ENCODE results near the gene TBC1D21. TPM values are rescaled to one million over a fixed set of nuclear protein-coding genes. Genes with fewer than 3 reads are reported as not detected.
A peak's percentile ranks its signal among the peaks of the same experiment; 100 is the strongest.

Gene TBC1D21
- polyA plus RNA-seq, 6 donors from 2014 or later: not detected

- no peaks in the 10 kb centered on the region for H3K36me3 Mint-ChIP-seq
- H3K4me3 Mint-ChIP-seq: peak within 1 kb of the TSS; percentile 25 to 86 (median 74)
- peaks cover 18 to 32% (median 21%) of the 10 kb centered on the region in 3 donors for H3K4me1 Mint-ChIP-seq
- no peaks in the 10 kb centered on the region for H3K9me3 Mint-ChIP-seq
- H3K27ac Mint-ChIP-seq: peak within 1 kb of the TSS in 3 of 6 donors; percentile 26 to 82 (median 29)
- no peak for ATAC-seq (ENCODE audit: low read depth in 2 of 2)
- DNase-seq: no peak
- H3K27me3 Mint-ChIP-seq: peaks cover 18 to 58% (median 46%) of the 10 kb centered on the region in 3 donors
Observed at GRCh38 chr15:73926219-73927002, 53.0 kb downstream of the TBC1D21 start, which contains the start of gene LOXL1. LOXL1 (plus strand) TSS chr15:73926462; CDS start chr15:73926784, 322 bp downstream.

GRCh38 chr15:73927003-73927475 lies 53.7 kb downstream of the TBC1D21 start:
- Mint-ChIP-seq H3K4me1 (peaks cover 21 to 36% (median 21%) of the 10 kb centered on the region in 3 donors), H3K27ac (peak overlapping the region in 1 of 6 donors; percentile 29), H3K36me3 (no peaks in the 10 kb centered on the region), H3K9me3 (no peaks in the 10 kb centered on the region), H3K27me3 (peaks cover 17 to 63% (median 46%) of the 10 kb centered on the region in 3 donors), H3K4me3 (peak overlapping the region in 6 of 8 donors; percentile 24 to 81 (median 56))
- DNase-seq: peak; percentile 9
- ATAC-seq (ENCODE audit: low read depth in 2 of 2): peak; percentile 30 to 36

DNA sequence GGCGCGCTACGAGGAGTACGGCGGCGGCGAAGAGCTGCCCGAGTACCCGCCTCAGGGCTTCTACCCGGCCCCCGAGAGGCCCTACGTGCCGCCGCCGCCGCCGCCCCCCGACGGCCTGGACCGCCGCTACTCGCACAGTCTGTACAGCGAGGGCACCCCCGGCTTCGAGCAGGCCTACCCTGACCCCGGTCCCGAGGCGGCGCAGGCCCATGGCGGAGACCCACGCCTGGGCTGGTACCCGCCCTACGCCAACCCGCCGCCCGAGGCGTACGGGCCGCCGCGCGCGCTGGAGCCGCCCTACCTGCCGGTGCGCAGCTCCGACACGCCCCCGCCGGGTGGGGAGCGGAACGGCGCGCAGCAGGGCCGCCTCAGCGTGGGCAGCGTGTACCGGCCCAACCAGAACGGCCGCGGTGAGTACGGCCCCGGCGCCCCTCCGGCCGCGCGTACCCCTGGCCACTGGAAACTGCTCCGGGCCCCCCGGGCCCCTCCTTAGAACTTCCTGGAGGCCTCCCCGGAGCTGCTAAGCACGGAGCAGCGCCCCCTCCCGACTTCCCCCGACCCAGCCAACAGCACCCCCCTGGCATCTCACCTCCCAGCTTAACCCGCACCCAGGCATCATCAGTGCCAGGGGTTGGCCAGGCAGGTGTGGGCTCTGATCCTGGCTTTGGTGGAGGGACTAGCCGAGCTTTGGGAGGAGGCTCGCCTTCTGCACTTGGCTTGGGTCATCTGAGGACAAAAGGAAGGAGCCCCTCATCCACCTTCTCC lies 54.3 kb downstream of the TBC1D21 start:
- no peaks in the 10 kb centered on the region for H3K36me3 Mint-ChIP-seq
- peak overlapping the region in 2 of 6 donors; percentile 76 to 86 for H3K27ac Mint-ChIP-seq
- peak overlapping the region; percentile 39 to 87 (median 82) for H3K4me3 Mint-ChIP-seq
- ATAC-seq (ENCODE audit: low read depth in 2 of 2): peak; percentile 86 to 89
- H3K4me1 Mint-ChIP-seq: peaks cover 21 to 36% (median 21%) of the 10 kb centered on the region in 3 donors
- DNase-seq: peak; percentile 62
- H3K9me3 Mint-ChIP-seq: no peaks in the 10 kb centered on the region
- peaks cover 17 to 63% (median 47%) of the 10 kb centered on the region in 3 donors for H3K27me3 Mint-ChIP-seq

- Mint-ChIP-seq H3K4me1 (peaks cover 21 to 34% (median 21%) of the 10 kb centered on the region in 3 donors), H3K36me3 (no peaks in the 10 kb centered on the region), H3K9me3 (no peaks in the 10 kb centered on the region), H3K4me3 (peak overlapping the region; percentile 39 to 87 (median 82)), H3K27me3 (peaks cover 17 to 58% (median 45%) of the 10 kb centered on the region in 3 donors), H3K27ac (peak overlapping the region in 2 of 6 donors; percentile 16 to 86)
- DNase-seq: no peak
- no peak for ATAC-seq (ENCODE audit: low read depth in 2 of 2)
Observed at GRCh38 chr15:73928241-73928579, 54.8 kb downstream of the TBC1D21 start.

- peaks cover 17 to 56% (median 48%) of the 10 kb centered on the region in 3 donors for H3K27me3 Mint-ChIP-seq
- ATAC-seq (ENCODE audit: low read depth in 2 of 2) (no peak), DNase-seq (no peak)
- H3K9me3 Mint-ChIP-seq: no peaks in the 10 kb centered on the region
- peak overlapping the region in 4 of 8 donors; percentile 38 to 77 (median 53) for H3K4me3 Mint-ChIP-seq
- peak overlapping the region in 2 of 6 donors; percentile 27 to 65 for H3K27ac Mint-ChIP-seq
- H3K36me3 Mint-ChIP-seq: no peaks in the 10 kb centered on the region
- peaks cover 16 to 25% (median 18%) of the 10 kb centered on the region in 3 donors for H3K4me1 Mint-ChIP-seq
Observed at GRCh38 chr15:73928971-73929627, 55.7 kb downstream of the TBC1D21 start.

DNA sequence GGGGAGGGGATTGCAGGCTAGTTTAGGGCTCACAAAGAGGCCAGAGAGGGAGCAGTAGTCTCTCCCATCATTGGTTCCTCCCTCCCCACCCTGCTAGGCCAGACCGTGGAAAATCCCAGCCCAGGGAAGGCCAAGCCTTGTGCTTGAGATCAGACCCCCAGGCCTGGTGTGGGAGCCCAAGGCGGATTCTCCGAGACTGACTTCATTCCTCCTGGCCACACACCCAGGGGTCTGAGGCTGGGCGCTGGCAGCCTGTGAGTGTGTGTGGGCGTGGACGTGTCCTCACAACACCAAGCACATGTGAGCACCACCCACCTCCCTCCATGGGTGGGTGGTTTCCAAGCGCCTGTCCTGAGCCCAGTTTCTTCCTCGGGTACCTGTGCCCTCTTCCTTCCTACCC lies 57.0 kb downstream of the TBC1D21 start:
- DNase-seq (no peak), ATAC-seq (ENCODE audit: low read depth in 2 of 2) (no peak)
- Mint-ChIP-seq H3K27ac (no peak overlapping the region), H3K9me3 (no peaks in the 10 kb centered on the region), H3K4me1 (peaks cover 11 to 18% (median 15%) of the 10 kb centered on the region in 3 donors), H3K27me3 (peaks cover 17 to 61% (median 58%) of the 10 kb centered on the region in 3 donors), H3K36me3 (no peaks in the 10 kb centered on the region), H3K4me3 (no peak overlapping the region)

DNA sequence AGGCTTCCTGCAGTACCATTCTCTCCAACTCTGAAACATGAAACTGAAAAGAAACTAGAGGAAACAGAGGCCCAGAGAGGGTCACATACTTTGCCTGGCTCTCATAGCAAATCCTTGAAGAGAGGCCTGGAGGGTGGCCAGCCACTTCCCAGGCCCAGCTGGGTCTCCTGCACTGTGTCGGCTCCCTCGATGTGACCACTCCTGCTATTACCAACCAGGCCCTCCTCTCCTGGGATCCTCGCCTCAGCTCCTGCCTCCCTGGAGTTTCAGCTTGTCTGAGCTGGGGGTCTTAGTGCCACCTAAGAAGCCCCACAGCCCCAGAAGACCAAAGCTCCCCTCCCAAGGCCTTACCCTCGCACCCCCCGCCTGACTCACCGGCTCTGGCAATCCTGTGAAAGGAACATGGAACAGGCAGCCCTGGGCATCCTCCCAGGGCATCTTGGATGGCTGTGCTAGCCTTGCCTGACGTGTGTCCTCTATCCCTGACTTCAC lies 57.5 kb downstream of the TBC1D21 start:
- H3K4me3 Mint-ChIP-seq: peak overlapping the region in 2 of 8 donors; percentile 41 to 77
- peaks cover 17 to 60% (median 58%) of the 10 kb centered on the region in 3 donors for H3K27me3 Mint-ChIP-seq
- ATAC-seq (ENCODE audit: low read depth in 2 of 2): no peak
- H3K9me3 Mint-ChIP-seq: no peaks in the 10 kb centered on the region
- H3K36me3 Mint-ChIP-seq: no peaks in the 10 kb centered on the region
- DNase-seq: no peak
- H3K4me1 Mint-ChIP-seq: peaks cover 8 to 15% (median 15%) of the 10 kb centered on the region in 3 donors
- H3K27ac Mint-ChIP-seq: no peak overlapping the region

DNA sequence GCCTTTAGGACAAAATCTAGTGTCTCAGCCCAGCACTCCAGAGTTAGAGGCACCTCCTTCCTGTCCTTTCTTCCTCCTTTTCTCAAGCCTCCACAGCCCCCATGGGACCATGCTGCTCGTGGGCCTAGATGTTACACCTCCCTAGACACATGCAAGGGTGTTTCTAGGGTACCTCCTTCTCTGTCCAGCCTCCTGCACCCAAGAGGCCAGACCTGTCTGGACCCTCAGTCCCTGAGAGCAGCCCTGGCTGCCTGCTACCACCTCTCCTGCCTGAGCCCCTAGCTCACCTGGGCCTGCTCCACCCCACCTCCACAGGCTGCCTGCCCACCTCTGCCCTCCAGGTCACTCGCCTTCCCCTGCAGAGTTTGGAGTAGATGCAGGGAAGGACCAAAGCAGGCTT lies 58.1 kb downstream of the TBC1D21 start:
- Mint-ChIP-seq H3K4me1 (peaks cover 7 to 15% (median 13%) of the 10 kb centered on the region in 3 donors), H3K36me3 (no peaks in the 10 kb centered on the region), H3K4me3 (peak overlapping the region in 1 of 8 donors; percentile 41), H3K9me3 (no peaks in the 10 kb centered on the region), H3K27me3 (peaks cover 18 to 62% (median 54%) of the 10 kb centered on the region in 3 donors), H3K27ac (peak overlapping the region in 1 of 6 donors; percentile 39)
- no peak for DNase-seq
- ATAC-seq (ENCODE audit: low read depth in 2 of 2): no peak

GRCh38 chr15:73932381-73933191 lies 59.2 kb downstream of the TBC1D21 start:
- DNase-seq (no peak), ATAC-seq (ENCODE audit: low read depth in 2 of 2) (no peak)
- H3K9me3 Mint-ChIP-seq: no peaks in the 10 kb centered on the region
- peak overlapping the region in 1 of 6 donors; percentile 53 for H3K27ac Mint-ChIP-seq
- peaks cover 7 to 15% (median 13%) of the 10 kb centered on the region in 3 donors for H3K4me1 Mint-ChIP-seq
- H3K4me3 Mint-ChIP-seq: no peak overlapping the region
- peaks cover 23 to 67% (median 60%) of the 10 kb centered on the region in 3 donors for H3K27me3 Mint-ChIP-seq
- no peaks in the 10 kb centered on the region for H3K36me3 Mint-ChIP-seq

DNA sequence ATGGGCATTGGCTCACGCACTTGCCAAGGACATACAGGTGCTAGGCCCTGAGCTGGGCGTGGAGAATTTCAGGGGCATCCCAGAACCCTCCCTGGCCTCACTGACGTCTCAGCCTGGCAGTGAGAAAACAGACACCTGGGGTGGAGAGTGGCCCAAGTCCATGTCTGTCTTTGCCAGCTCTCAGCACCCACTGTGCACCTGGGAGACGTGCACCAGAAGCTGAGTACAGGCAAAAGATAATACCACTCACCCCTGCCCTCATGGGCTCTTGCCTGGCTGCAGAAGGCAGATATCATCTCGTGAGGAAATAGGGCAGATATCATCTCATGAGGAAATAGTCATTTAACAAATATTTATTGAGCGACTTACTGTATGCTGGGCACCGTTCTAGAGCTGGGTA lies 60.9 kb downstream of the TBC1D21 start:
- H3K27ac Mint-ChIP-seq: no peak overlapping the region
- peaks cover 0 to 9% (median 8%) of the 10 kb centered on the region in 3 donors for H3K4me1 Mint-ChIP-seq
- ATAC-seq (ENCODE audit: low read depth in 2 of 2): no peak

GRCh38 chr15:73935547-73935946 lies 62.2 kb downstream of the TBC1D21 start:
- Mint-ChIP-seq H3K9me3 (no peaks in the 10 kb centered on the region), H3K36me3 (no peaks in the 10 kb centered on the region), H3K27me3 (peaks cover 14 to 44% (median 36%) of the 10 kb centered on the region in 3 donors), H3K4me1 (peaks cover 0 to 9% (median 8%) of the 10 kb centered on the region in 3 donors), H3K27ac (peak overlapping the region in 2 of 6 donors; percentile 8 to 60), H3K4me3 (no peak overlapping the region)
- no peak for ATAC-seq (ENCODE audit: low read depth in 2 of 2)
- DNase-seq: no peak

More for the DNA sequence above, 60.9 kb downstream of the TBC1D21 start:
- Mint-ChIP-seq H3K36me3 (no peaks in the 10 kb centered on the region), H3K4me3 (no peak overlapping the region), H3K27me3 (peaks cover 17 to 53% (median 46%) of the 10 kb centered on the region in 3 donors), H3K9me3 (no peaks in the 10 kb centered on the region)
- DNase-seq: no peak

DNA sequence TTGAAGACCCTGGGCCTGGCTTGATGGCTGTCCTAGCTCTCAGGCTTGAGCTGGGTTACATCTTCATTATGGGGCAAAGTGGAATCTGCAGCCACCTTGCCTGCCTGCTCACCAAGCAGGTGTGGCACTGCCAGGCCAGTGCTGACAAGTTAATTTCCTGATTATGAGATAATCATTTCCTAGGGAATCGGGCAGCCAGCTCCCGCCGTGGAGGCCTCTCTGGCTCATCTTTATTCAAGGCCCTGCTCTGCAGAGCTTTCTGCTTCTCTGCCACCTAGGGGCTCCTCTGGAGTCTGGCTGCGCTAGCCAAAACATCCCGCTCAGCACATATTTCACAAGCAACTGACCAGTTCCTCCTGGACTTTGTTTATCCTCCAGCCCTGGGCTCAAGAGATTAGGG lies 62.8 kb downstream of the TBC1D21 start:
- DNase-seq: no peak
- Mint-ChIP-seq H3K9me3 (no peaks in the 10 kb centered on the region), H3K4me1 (peaks cover 0 to 6% (median 6%) of the 10 kb centered on the region in 3 donors), H3K4me3 (no peak overlapping the region), H3K36me3 (no peaks in the 10 kb centered on the region), H3K27me3 (peaks cover 12 to 37% (median 30%) of the 10 kb centered on the region in 3 donors), H3K27ac (no peak overlapping the region)
- no peak for ATAC-seq (ENCODE audit: low read depth in 2 of 2)
